ENCODE results near the gene PATE4.

Gene PATE4

GRCh38 chr11:125887373-125888324, 54.5 kb downstream of the PATE4 start, which contains the start of gene HYLS1:
TSS of gene HYLS1 (plus strand) at chr11:125887668. CDS start at chr11:125899369, 11,701 bp downstream.
- DNase-seq: peak; percentile 76 to 85

Measured in NCI-H524 (cell line).